GM18870 (cell line): Measurements from ENCODE around the gene SLC37A1.
"Not testable (repeated sequence)": the region's sequence is repeated elsewhere in the genome, so short reads cannot be mapped to it uniquely, and the experiment has no call there.

Experiments used
- ATAC-seq: cut with Tn5 transposase; IDR thresholded peaks from one replicate; pipeline ENCODE4 v1.9.1; 2021; ENCODE audit warnings: moderate library complexity; ENCODE audit not compliant: unreplicated experiment

SLC37A1 gene

GRCh38 chr21:42513151-42513984 is at the start of gene SLC37A1:
Gene SLC37A1, plus strand, starts transcription at chr21:42513852. Its CDS starts 4,603 bp downstream, at chr21:42518455.
- no peak for ATAC-seq

GRCh38 chr21:42463861-42464515 is 49.7 kb upstream of the SLC37A1 start:
- no peak for ATAC-seq

- ATAC-seq = peak; percentile 36
These were observed 48.4 kb upstream of the SLC37A1 start for GRCh38 chr21:42465008-42465802.

GRCh38 chr21:42465803-42466127 is 47.9 kb upstream of the SLC37A1 start:
- peak; percentile 20 for ATAC-seq

DNA sequence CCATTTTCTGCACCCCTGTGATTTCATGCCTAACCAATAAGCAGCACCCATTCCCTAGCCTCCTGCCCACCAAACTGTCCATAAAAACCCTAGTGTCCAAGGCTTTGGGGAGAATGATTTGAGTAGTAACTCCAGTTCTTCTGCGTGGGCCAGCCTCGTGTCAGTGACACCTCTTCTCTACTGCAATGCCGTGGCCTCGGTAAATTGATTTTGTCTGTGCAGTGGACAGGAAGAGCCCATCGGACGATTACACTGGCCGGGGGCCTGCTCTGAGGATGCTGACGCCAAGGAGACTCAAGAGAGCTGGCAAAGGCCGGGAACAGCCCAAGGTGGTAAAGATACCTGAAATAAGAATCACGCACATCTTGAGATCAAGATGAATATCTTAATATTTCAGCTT is 47.0 kb upstream of the SLC37A1 start:
- ATAC-seq = no peak

GRCh38 chr21:42467140-42467983 is 46.3 kb upstream of the SLC37A1 start:
- no peak for ATAC-seq

DNA sequence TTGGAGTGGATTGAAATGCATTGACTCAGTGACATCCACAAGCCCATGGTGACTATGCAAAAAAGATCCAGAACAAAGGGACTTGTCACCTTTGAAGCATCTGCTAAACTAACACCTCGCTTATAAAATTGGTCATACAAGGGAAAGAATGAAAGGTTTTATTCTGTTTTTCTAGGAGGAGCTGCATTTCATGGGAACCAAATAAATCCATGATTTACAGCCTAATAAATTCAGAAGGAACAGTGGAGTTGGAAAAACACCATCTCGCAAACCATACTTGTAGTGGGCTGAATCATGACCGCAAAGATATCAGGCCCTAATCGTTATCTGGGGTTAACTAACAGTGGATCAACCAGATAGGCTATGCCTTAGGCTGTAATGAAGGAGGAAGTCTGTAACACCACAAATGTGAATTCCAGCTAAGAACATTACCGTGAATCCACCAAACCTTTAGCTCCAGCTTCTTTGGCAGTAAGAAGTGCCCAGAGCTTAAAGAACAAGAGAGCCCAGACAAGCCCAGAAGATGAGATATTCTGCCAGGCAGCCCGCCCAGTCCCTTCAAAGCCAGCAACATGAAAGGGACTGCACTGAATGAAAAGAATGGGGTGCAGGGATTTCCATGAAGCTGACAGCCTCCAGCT is 45.0 kb upstream of the SLC37A1 start:
- no peak for ATAC-seq

DNA sequence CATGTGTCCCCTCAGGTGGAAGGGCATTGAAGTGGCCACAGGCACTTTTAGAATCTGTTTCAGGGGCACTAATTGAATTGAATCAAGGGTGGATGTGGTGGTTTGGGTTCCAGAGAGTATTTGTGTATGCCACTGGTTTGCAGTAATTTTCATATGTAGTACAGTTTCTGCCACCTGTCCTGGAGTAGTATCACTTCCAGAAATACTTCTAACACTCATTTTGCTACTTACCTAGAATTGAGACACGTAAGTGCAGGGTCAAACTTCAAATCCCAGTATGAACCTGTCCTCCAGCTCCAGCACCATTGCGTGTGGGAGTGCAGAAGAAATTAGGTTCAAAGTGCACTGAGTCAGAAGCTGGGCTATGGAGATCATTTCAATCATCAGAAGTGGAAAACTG is 44.4 kb upstream of the SLC37A1 start:
- no peak for ATAC-seq

- not testable (repeated sequence) for ATAC-seq
These were observed 43.9 kb upstream of the SLC37A1 start for GRCh38 chr21:42469726-42470125.

GRCh38 chr21:42471206-42471605 is 42.4 kb upstream of the SLC37A1 start:
- ATAC-seq = no peak

DNA sequence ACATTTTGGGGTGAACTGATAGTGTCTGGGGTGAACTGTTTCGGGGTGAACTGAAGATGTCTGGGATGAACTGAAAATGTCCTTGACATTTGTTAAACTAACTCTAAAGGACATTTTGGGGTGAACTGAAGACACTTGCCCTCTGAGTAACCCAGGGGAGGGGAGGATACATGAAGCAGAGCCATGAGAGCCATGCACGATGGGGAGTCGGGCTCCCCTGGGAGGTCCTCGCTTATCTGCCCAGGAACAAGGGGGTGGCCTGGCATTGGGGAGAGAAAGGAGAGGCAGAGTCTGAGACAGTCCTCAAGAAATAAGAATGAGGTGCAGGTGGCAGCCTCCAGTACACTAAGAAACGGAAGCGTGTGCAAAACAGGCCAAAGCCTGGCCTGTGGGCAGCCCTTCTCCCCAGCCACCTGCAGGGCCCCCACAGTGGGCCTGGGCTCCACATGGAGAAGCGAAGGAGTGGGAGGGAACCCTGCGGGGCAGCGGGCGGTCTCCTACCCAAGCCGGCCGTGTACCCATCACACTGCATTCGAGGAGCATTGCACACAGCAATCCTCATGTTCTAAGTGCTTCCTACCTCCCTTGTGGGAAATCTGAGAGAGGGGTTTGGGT is 41.8 kb upstream of the SLC37A1 start:
- ATAC-seq = no peak

DNA sequence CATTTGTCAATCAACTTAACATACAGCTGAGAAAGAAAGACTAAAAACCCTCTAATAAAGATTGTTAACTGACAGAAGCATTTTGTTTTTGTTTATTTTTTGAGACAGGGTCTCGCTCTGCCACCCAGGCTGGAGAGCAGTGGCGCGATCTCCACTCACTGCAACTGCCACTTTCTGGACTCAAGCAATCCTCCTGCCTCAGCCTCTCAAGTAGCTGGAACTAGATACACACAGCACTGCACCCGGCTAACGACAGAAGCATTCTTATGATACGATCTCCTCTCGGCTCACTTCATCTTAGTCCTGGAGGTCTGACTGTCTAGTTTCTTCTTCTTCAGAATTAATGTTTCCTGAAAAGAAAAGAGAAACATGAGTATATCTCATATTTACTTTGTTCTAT is 41.1 kb upstream of the SLC37A1 start:
- no peak for ATAC-seq

DNA sequence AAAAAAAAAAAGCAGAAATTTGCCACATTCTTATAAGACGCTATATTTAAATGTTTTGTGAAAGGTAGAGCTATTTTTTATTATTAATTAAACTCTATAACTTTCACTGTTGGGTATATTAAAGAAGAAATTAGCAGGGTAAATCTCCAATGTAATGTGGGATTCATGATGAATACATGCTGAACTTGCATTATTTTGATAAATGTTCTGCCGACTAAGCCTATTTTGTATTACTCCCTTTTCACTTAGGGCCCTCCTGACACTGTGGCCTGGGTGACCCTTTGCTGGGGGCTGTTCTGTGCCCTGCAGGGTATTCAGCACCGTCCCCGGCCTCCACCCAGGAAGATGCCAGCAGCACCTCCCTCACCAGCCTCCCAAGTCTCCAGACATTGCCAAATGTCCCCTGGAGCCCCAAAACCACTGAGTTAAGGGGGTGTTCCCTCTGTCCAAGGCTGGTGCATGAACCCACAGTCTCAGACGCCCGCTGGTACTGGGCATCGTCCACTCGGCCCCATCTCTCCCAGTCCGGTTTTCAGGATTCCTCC is 40.1 kb upstream of the SLC37A1 start:
- ATAC-seq = no peak

DNA sequence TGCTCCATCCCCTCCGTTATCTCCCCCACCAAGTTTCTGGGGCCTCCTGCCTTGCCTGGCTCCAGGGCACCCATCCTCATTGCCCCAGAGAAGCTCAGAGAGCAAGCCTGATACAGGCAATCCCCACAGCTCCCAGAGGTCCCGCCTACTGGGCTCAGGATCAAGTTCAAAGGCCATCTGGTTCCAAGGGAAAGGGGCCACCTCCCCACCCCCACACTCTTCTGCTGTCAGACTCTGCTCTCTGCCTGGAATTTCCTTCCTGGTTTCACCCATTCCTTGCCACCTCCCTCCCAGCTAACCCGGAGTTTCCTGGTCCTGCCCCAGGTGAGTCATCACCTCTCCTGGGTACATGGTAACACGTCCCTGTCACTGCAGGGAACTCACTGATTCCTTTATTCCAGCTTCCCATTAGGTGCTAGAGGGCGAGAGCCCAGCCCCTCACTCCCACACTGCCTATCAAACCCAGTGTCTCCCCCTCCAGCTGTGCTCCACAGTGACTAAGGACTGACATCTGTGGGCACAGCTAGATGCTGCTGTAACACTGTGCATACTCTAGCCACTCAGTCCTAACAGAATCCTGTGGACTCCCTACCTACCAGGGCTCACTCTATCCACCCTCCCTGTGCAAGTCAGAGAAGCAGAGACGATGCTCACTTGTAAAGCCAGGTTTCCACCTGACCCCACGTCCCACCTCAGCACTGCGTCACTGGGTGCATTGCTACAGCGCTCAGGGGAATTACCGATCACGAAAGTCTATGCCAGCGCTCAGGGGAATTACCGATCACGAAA is 39.4 kb upstream of the SLC37A1 start:
- ATAC-seq = peak; percentile 41

GRCh38 chr21:42475036-42475435 is 38.6 kb upstream of the SLC37A1 start:
- no peak for ATAC-seq

- no peak for ATAC-seq
These were observed 37.9 kb upstream of the SLC37A1 start for GRCh38 chr21:42475526-42476387.

DNA sequence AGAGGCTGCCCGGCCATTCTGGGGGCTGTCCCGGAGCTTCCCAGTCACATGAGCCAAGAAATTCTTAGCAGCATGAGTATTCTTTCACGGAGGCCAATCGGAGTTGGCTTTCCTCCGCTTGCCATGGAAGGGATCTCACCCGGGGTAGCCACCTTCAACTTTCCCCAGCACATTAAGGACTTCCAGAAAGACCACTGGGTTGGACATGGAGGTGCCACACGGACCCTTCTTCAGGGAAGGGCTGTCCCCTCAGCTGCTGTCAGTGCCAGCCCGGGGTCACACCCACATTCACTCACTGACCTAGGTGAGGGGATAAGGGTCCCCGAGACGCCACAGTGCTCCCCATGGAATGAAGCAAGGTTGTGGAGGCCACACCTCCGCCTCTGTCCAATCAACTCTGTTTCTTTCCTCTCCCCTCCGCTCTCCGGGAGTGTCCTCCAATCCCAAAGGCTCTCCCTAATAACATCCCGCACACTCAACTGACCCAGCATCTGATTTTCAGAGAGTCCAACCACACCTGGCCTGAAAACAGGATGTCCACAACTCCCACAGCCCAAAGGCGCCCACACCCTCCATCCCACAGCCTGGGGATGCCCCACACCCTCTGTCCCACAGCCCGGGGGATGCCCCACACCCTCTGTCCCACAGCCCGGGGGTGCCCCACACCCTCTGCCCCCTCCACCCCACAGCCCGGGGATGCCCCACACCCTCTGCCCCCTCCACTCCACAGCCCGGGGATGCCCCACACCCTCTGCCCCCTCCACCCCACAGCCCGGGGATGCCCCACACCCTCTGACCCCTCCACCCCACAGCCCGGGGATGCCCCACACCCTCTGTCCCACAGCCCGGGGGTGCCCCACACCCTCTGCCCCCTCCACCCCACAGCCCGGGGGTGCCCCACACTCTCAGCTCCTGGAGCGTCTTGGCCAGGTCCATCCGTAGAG is 37.0 kb upstream of the SLC37A1 start:
- ATAC-seq = no peak
